ENCODE results near the gene LRCOL1.

Gene LRCOL1

GRCh38 chr12:132610866-132611602 is 652 bp upstream of the LRCOL1 start:
- TF ChIP-seq CTCF (IDR thresholded peaks at IDR 0.05; ENCODE audit: insufficient read depth, low read length, poor library complexity, severe bottlenecking) (no peak), EZH2phosphoT487 (conservative IDR thresholded peaks at IDR 0.05; ENCODE audit: low read length) (no peak)
- Histone ChIP-seq H3K4me2 (ENCODE audit: low read depth, low read length, poor library complexity, severe bottlenecking) (no peak overlapping the region), H3K9ac (ENCODE audit: low read length) (no peak overlapping the region), H3K9me3 (ENCODE audit: insufficient read depth, low read length) (no peaks in the 10 kb centered on the region; the same call in 1 of the 2 replicates), H3F3A (ENCODE audit: insufficient read depth) (no peaks in the 10 kb centered on the region), H3K36me3 (ENCODE audit: low read length) (no peaks in the 10 kb centered on the region), H3K27me3 (ENCODE audit: low read length) (no peaks in the 10 kb centered on the region), H3K79me2 (ENCODE audit: insufficient read depth, low read length) (no peaks in the 10 kb centered on the region), H4K20me1 (ENCODE audit: low read depth, low read length) (no peaks in the 10 kb centered on the region), H3K27ac (ENCODE audit: low read depth, low read length) (no peak overlapping the region), H3K9me2 (replicated peaks; ENCODE audit: insufficient read depth, low read length) (no peaks in the 10 kb centered on the region), H2AFZ (ENCODE audit: low read depth, low read length, severe bottlenecking) (no peak overlapping the region), H3K4me3 (ENCODE audit: insufficient read depth, low read length, poor library complexity, severe bottlenecking) (no peak overlapping the region)

- H3K27ac ChIP-seq (ENCODE audit: low read depth, low read length) = no peak overlapping the region
Measured at GRCh38 chr12:132608231-132609171, 1.9 kb downstream of the LRCOL1 start.

GRCh38 chr12:132606927-132607326 is 3.5 kb downstream of the LRCOL1 start:
- H3K9me2 ChIP-seq (replicated peaks; ENCODE audit: insufficient read depth, low read length) = no peaks in the 10 kb centered on the region
- H3K9ac ChIP-seq (ENCODE audit: low read length) = no peak overlapping the region
- H3K36me3 ChIP-seq (ENCODE audit: low read length) = no peaks in the 10 kb centered on the region
- H4K20me1 ChIP-seq (ENCODE audit: low read depth, low read length) = no peaks in the 10 kb centered on the region
- no peak overlapping the region for H2AFZ ChIP-seq (ENCODE audit: low read depth, low read length, severe bottlenecking)
- H3K4me3 ChIP-seq (ENCODE audit: insufficient read depth, low read length, poor library complexity, severe bottlenecking) = no peak overlapping the region
- no peaks in the 10 kb centered on the region for H3K79me2 ChIP-seq (ENCODE audit: insufficient read depth, low read length)
- no peak overlapping the region for H3K27ac ChIP-seq (ENCODE audit: low read depth, low read length)
- H3K4me2 ChIP-seq (ENCODE audit: low read depth, low read length, poor library complexity, severe bottlenecking) = no peak overlapping the region
- H3K27me3 ChIP-seq (ENCODE audit: low read length) = no peaks in the 10 kb centered on the region
- no peaks in the 10 kb centered on the region; the same call in 1 of the 2 replicates for H3K9me3 ChIP-seq (ENCODE audit: insufficient read depth, low read length)
- H3F3A ChIP-seq (ENCODE audit: insufficient read depth) = no peaks in the 10 kb centered on the region
- TF ChIP-seq CTCF (IDR thresholded peaks at IDR 0.05; ENCODE audit: insufficient read depth, low read length, poor library complexity, severe bottlenecking) = no peak
- TF ChIP-seq EZH2phosphoT487 (conservative IDR thresholded peaks at IDR 0.05; ENCODE audit: low read length) = no peak

More at GRCh38 chr12:132608231-132609171, 1.9 kb downstream of the LRCOL1 start:
- H4K20me1 ChIP-seq (ENCODE audit: low read depth, low read length) = no peaks in the 10 kb centered on the region
- no peaks in the 10 kb centered on the region for H3K36me3 ChIP-seq (ENCODE audit: low read length)
- H3K9me2 ChIP-seq (replicated peaks; ENCODE audit: insufficient read depth, low read length) = no peaks in the 10 kb centered on the region
- no peaks in the 10 kb centered on the region; the same call in 1 of the 2 replicates for H3K9me3 ChIP-seq (ENCODE audit: insufficient read depth, low read length)
- no peak overlapping the region for H2AFZ ChIP-seq (ENCODE audit: low read depth, low read length, severe bottlenecking)
- no peaks in the 10 kb centered on the region for H3F3A ChIP-seq (ENCODE audit: insufficient read depth)
- no peak overlapping the region for H3K4me2 ChIP-seq (ENCODE audit: low read depth, low read length, poor library complexity, severe bottlenecking)
- H3K4me3 ChIP-seq (ENCODE audit: insufficient read depth, low read length, poor library complexity, severe bottlenecking) = no peak overlapping the region
- no peak overlapping the region for H3K9ac ChIP-seq (ENCODE audit: low read length)
- H3K27me3 ChIP-seq (ENCODE audit: low read length) = no peaks in the 10 kb centered on the region
- no peaks in the 10 kb centered on the region for H3K79me2 ChIP-seq (ENCODE audit: insufficient read depth, low read length)
- TF ChIP-seq EZH2phosphoT487 (conservative IDR thresholded peaks at IDR 0.05; ENCODE audit: low read length) = no peak
- TF ChIP-seq CTCF (IDR thresholded peaks at IDR 0.05; ENCODE audit: insufficient read depth, low read length, poor library complexity, severe bottlenecking) = no peak
